Hepatocyte (in vitro differentiated cells): ENCODE data around the gene NPAS3.

Experiments
- EZH2 ChIP-seq: fragments of 200-600 bp; sonication (generic); IDR thresholded peaks from 2 replicates; pipeline ENCODE4 v1.6.1; 2016; ENCODE audit warnings: antibody characterized with exemption, mild to moderate bottlenecking, borderline replicate concordance
- EZH2phosphoT487 ChIP-seq: fragments of 200-600 bp; sonication (generic); IDR thresholded peaks from one replicate; pipeline ENCODE4 v1.6.1; 2018; ENCODE audit warnings: antibody characterized with exemption, mild to moderate bottlenecking, low read depth, moderate library complexity; ENCODE audit not compliant: unreplicated experiment, severe bottlenecking
- TF ChIP-seq, protein P1 (sequence below): fragments of 200-600 bp; sonication (generic); IDR thresholded peaks from 2 replicates; pipeline ENCODE4 v1.5.1; 2016; ENCODE audit warnings: antibody characterized with exemption, mild to moderate bottlenecking; ENCODE audit not compliant: poor library complexity

GRCh38 chr14:33029511-33029910, 90.8 kb downstream of the NPAS3 start:
- TF ChIP-seq, protein P1, sequence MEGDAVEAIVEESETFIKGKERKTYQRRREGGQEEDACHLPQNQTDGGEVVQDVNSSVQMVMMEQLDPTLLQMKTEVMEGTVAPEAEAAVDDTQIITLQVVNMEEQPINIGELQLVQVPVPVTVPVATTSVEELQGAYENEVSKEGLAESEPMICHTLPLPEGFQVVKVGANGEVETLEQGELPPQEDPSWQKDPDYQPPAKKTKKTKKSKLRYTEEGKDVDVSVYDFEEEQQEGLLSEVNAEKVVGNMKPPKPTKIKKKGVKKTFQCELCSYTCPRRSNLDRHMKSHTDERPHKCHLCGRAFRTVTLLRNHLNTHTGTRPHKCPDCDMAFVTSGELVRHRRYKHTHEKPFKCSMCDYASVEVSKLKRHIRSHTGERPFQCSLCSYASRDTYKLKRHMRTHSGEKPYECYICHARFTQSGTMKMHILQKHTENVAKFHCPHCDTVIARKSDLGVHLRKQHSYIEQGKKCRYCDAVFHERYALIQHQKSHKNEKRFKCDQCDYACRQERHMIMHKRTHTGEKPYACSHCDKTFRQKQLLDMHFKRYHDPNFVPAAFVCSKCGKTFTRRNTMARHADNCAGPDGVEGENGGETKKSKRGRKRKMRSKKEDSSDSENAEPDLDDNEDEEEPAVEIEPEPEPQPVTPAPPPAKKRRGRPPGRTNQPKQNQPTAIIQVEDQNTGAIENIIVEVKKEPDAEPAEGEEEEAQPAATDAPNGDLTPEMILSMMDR: no peak
- TF ChIP-seq EZH2 (no peak), EZH2phosphoT487 (no peak)
